HEK293 (cell line): ENCODE measurements around the gene ISG20L2.

Experiments
- CTCF ChIA-PET: fragments of 350-600 bp; formaldehyde crosslinking; extraction: SDS; loops from one replicate; lab custom pipeline; 2021; ENCODE audit warnings: antibody characterized with exemption; lab: Yijun Ruan, JAX
- POLR2A ChIA-PET: fragments of 300-600 bp; formaldehyde crosslinking; extraction: SDS; loops from one replicate; lab custom pipeline; 2020; ENCODE audit warnings: antibody characterized with exemption, inconsistent platforms; lab: Yijun Ruan, JAX
- H3K27ac ChIP-seq: fragments of 200-500 bp; sonication (Bioruptor generic); 2 replicates; pipeline ENCODE4 v1.5.1; 2014; ENCODE audit warnings: low read depth, low read length, control low read depth, inconsistent platforms; ENCODE audit errors: extremely low read depth
- H3K36me3 ChIP-seq, 2 experiments: fragments of 200-500 bp in 1 of 2; sonication (Bioruptor generic) in 1 of 2; 1 replicate in 1 of 2; 2 replicates in 1 of 2; pipeline ENCODE4 v1.5.1; 2014 to 2017; ENCODE audit warnings: inconsistent platforms in 2 of 2, low read length in 2 of 2; ENCODE audit not compliant: control insufficient read depth in 2 of 2, insufficient read depth in 1 of 2
- H3K4me1 ChIP-seq: fragments of 200-500 bp; sonication (Bioruptor generic); 2 replicates; pipeline ENCODE4 v1.5.1; 2014; ENCODE audit warnings: mild to moderate bottlenecking, low read length, inconsistent platforms; ENCODE audit not compliant: control insufficient read depth, insufficient read depth
- H3K4me3 ChIP-seq: 2 replicates; pipeline ENCODE4 v1.5.1; 2011; ENCODE audit warnings: low read depth, mild to moderate bottlenecking, control low read depth, low read length, moderate library complexity
- H3K9me3 ChIP-seq: fragments of 200-500 bp; sonication (Bioruptor generic); 2 replicates; pipeline ENCODE4 v1.5.1; 2014; ENCODE audit warnings: low read depth, low read length, inconsistent platforms; ENCODE audit not compliant: control insufficient read depth, insufficient read depth
- BCL11B ChIP-seq: fragments of 450-650 bp; formaldehyde crosslinking; IDR thresholded peaks from 2 replicates; pipeline ENCODE4 v1.5.1; 2016; ENCODE audit warnings: low read depth, missing biosample characterization, missing genetic modification characterization
- GFI1B ChIP-seq: fragments of 450-650 bp; formaldehyde crosslinking; IDR thresholded peaks from 2 replicates; pipeline ENCODE4 v1.5.1; 2016; ENCODE audit warnings: missing biosample characterization, missing genetic modification characterization
- KLF1 ChIP-seq: fragments of 450-650 bp; formaldehyde crosslinking; IDR thresholded peaks from 2 replicates; pipeline ENCODE4 v1.5.1; 2016; ENCODE audit warnings: missing biosample characterization, missing genetic modification characterization
- KLF16 ChIP-seq: fragments of 450-650 bp; formaldehyde crosslinking; IDR thresholded peaks from 2 replicates; pipeline ENCODE4 v1.5.1; 2017; ENCODE audit warnings: missing biosample characterization, missing genetic modification characterization
- SCRT1 ChIP-seq: fragments of 450-650 bp; formaldehyde crosslinking; IDR thresholded peaks from 2 replicates; pipeline ENCODE4 v1.5.1; 2016; ENCODE audit warnings: missing biosample characterization, missing genetic modification characterization, borderline replicate concordance
- WT1 ChIP-seq: fragments of 450-650 bp; formaldehyde crosslinking; IDR thresholded peaks from 2 replicates; pipeline ENCODE4 v1.5.1; 2016; ENCODE audit warnings: missing biosample characterization, missing genetic modification characterization
- ZBTB1 ChIP-seq: fragments of 450-650 bp; formaldehyde crosslinking; IDR thresholded peaks from 2 replicates; pipeline ENCODE4 v1.5.1; 2016; ENCODE audit warnings: missing biosample characterization, missing genetic modification characterization
- ZFP3 ChIP-seq: fragments of 450-650 bp; formaldehyde crosslinking; IDR thresholded peaks from 2 replicates; pipeline ENCODE4 v1.5.1; 2016; ENCODE audit warnings: low read depth, missing biosample characterization, missing genetic modification characterization
- ZNF138 ChIP-seq: fragments of 450-650 bp; formaldehyde crosslinking; IDR thresholded peaks from 2 replicates; pipeline ENCODE4 v1.5.1; 2016; ENCODE audit warnings: missing biosample characterization, missing genetic modification characterization, borderline replicate concordance
- ZNF146 ChIP-seq: fragments of 450-650 bp; formaldehyde crosslinking; IDR thresholded peaks from 2 replicates; pipeline ENCODE4 v1.5.1; 2016; ENCODE audit warnings: missing biosample characterization, missing genetic modification characterization
- ZNF302 ChIP-seq: fragments of 450-650 bp; formaldehyde crosslinking; IDR thresholded peaks from 2 replicates; pipeline ENCODE4 v1.5.1; 2016; ENCODE audit warnings: missing biosample characterization, missing genetic modification characterization, low read depth
- ZNF341 ChIP-seq: fragments of 450-650 bp; formaldehyde crosslinking; IDR thresholded peaks from 2 replicates; pipeline ENCODE4; 2016; ENCODE audit warnings: low read depth, missing biosample characterization, missing genetic modification characterization
- ZNF501 ChIP-seq: fragments of 450-650 bp; formaldehyde crosslinking; IDR thresholded peaks from 2 replicates; pipeline ENCODE4 v1.5.1; 2016; ENCODE audit warnings: missing biosample characterization, missing genetic modification characterization
- ZNF558 ChIP-seq: fragments of 450-650 bp; formaldehyde crosslinking; IDR thresholded peaks from 2 replicates; pipeline ENCODE4 v1.5.1; 2016; ENCODE audit warnings: missing biosample characterization, missing genetic modification characterization
- ZNF837 ChIP-seq: fragments of 450-650 bp; formaldehyde crosslinking; IDR thresholded peaks from 2 replicates; pipeline ENCODE4 v1.5.1; 2016; ENCODE audit warnings: missing biosample characterization, missing genetic modification characterization
- TF ChIP-seq, protein P1 (sequence below): fragments of 450-650 bp; formaldehyde crosslinking; IDR thresholded peaks from 2 replicates; pipeline ENCODE4 v1.5.1; 2016; ENCODE audit warnings: missing biosample characterization, missing genetic modification characterization, borderline replicate concordance
- TF ChIP-seq, protein P2 (sequence below): fragments of 450-650 bp; formaldehyde crosslinking; IDR thresholded peaks from 2 replicates; pipeline ENCODE4 v1.5.1; 2016; ENCODE audit warnings: missing biosample characterization, missing genetic modification characterization, borderline replicate concordance
- TF ChIP-seq, protein P3 (sequence below): fragments of 450-650 bp; formaldehyde crosslinking; IDR thresholded peaks from 2 replicates; pipeline ENCODE4 v1.5.1; 2016; ENCODE audit warnings: missing biosample characterization, missing genetic modification characterization

Gene ISG20L2

DNA sequence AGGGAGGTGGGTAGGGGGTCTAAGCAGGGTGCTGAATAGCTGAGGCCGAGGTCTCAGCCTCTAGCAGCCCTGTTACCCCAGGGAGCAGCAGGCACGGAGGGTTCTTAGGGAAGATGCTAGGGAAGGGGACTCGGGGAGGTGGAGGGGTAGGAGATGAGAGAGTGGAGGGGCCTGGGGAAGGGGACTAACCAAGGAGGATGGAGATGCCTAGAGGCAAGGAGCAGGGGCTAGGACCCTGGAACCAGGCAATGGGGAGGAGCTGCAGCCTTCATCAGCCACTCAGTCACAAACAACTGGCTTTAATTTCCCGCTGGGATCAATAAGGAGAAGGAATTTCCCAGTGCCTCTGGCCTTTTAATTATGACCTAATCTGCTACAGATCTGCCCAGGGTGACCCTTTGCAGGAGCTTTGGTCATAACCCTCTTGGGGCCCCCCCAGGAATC is 20.3 kb downstream of the ISG20L2 start (continued):
- TF ChIP-seq ZNF302 (tag by site-specific recombination), result no peak
- TF ChIP-seq ZNF558 (tag by site-specific recombination), result no peak
- TF ChIP-seq, protein P1, sequence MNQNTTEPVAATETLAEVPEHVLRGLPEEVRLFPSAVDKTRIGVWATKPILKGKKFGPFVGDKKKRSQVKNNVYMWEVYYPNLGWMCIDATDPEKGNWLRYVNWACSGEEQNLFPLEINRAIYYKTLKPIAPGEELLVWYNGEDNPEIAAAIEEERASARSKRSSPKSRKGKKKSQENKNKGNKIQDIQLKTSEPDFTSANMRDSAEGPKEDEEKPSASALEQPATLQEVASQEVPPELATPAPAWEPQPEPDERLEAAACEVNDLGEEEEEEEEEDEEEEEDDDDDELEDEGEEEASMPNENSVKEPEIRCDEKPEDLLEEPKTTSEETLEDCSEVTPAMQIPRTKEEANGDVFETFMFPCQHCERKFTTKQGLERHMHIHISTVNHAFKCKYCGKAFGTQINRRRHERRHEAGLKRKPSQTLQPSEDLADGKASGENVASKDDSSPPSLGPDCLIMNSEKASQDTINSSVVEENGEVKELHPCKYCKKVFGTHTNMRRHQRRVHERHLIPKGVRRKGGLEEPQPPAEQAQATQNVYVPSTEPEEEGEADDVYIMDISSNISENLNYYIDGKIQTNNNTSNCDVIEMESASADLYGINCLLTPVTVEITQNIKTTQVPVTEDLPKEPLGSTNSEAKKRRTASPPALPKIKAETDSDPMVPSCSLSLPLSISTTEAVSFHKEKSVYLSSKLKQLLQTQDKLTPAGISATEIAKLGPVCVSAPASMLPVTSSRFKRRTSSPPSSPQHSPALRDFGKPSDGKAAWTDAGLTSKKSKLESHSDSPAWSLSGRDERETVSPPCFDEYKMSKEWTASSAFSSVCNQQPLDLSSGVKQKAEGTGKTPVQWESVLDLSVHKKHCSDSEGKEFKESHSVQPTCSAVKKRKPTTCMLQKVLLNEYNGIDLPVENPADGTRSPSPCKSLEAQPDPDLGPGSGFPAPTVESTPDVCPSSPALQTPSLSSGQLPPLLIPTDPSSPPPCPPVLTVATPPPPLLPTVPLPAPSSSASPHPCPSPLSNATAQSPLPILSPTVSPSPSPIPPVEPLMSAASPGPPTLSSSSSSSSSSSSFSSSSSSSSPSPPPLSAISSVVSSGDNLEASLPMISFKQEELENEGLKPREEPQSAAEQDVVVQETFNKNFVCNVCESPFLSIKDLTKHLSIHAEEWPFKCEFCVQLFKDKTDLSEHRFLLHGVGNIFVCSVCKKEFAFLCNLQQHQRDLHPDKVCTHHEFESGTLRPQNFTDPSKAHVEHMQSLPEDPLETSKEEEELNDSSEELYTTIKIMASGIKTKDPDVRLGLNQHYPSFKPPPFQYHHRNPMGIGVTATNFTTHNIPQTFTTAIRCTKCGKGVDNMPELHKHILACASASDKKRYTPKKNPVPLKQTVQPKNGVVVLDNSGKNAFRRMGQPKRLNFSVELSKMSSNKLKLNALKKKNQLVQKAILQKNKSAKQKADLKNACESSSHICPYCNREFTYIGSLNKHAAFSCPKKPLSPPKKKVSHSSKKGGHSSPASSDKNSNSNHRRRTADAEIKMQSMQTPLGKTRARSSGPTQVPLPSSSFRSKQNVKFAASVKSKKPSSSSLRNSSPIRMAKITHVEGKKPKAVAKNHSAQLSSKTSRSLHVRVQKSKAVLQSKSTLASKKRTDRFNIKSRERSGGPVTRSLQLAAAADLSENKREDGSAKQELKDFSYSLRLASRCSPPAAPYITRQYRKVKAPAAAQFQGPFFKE (tag by site-specific recombination), result no peak
- TF ChIP-seq SCRT1 (tag by site-specific recombination), result no peak
- TF ChIP-seq ZNF501, result no peak
- TF ChIP-seq, protein P2, sequence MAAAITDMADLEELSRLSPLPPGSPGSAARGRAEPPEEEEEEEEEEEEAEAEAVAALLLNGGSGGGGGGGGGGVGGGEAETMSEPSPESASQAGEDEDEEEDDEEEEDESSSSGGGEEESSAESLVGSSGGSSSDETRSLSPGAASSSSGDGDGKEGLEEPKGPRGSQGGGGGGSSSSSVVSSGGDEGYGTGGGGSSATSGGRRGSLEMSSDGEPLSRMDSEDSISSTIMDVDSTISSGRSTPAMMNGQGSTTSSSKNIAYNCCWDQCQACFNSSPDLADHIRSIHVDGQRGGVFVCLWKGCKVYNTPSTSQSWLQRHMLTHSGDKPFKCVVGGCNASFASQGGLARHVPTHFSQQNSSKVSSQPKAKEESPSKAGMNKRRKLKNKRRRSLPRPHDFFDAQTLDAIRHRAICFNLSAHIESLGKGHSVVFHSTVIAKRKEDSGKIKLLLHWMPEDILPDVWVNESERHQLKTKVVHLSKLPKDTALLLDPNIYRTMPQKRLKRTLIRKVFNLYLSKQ (tag by site-specific recombination), result no peak
- no peak for TF ChIP-seq ZNF146 (tag by site-specific recombination)
- TF ChIP-seq ZFP3, result no peak
- no peak for TF ChIP-seq GFI1B
- TF ChIP-seq ZNF837 (tag by site-specific recombination), result no peak
- TF ChIP-seq KLF16, result no peak
- TF ChIP-seq ZNF138 (tag by site-specific recombination), result no peak
- TF ChIP-seq, all 188 proteins: peak for 4

DNA sequence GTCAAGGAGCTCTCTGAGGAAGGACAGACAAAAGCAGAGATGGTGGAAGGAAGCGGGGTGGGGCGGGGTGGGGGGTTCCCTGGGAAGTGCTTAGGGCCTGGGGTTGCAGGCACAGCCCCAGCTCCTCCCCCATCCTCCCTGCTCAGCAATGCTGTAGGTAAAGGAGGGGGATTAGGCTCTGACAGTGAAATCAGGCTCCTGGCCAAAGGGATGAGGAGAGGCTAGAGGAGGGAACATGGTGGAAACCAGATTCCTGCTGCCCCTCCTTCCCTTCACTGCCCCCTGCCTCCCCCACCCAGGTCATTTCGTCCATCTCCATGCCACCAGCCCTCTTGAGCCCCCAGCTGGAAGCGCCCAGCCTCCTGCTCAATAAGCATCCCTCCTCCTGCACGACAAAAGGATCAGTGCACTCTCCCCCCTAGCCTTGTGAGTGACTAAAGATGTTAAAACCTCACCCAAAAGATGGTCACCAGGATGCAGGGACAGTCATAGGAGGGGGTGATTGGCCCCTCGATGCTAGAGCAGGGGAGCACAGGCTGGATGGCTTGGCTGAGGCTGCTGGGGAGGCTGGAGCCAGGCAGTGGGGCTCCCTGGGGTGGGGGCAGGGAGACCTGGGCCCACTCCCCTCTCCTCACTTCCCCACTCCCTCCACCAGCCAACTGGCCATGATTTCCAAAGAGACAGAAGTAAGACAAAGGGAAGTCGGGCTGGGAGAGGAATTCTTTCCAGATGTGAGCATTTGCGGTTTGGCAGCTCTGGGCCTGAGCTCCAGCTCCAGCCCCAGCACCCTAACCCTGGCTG is 20.9 kb downstream of the ISG20L2 start:
- peaks cover 12% of the 10 kb centered on the region for H3K4me1 ChIP-seq
- ChIA-PET CTCF (interaction anchor here (0.5 to 20.2 kb wide), 16 partner anchors 8 to 229 kb away, joined by 3 to 579 read pairs (median 8); no protein-coding TSS in a partner anchor), POLR2A (interaction anchor here (0.6 to 4.9 kb wide), 5 partner anchors 11 to 207 kb away, joined by 3 to 43 read pairs (median 4); partner anchors contain the start of gene MEF2D)
- TF ChIP-seq ZNF341, result 0 out of 2 replicates have a peak, but pooled peaks have one; percentile 17
- TF ChIP-seq WT1, result peak; percentile 40; the same call in 1 of the 2 replicates
- no peak for TF ChIP-seq BCL11B (tag by site-specific recombination)
- TF ChIP-seq ZBTB1 (tag by site-specific recombination), result no peak
- TF ChIP-seq, protein P1 (tag by site-specific recombination), result no peak
- peak; percentile 80 for TF ChIP-seq KLF1
- TF ChIP-seq, protein P3, sequence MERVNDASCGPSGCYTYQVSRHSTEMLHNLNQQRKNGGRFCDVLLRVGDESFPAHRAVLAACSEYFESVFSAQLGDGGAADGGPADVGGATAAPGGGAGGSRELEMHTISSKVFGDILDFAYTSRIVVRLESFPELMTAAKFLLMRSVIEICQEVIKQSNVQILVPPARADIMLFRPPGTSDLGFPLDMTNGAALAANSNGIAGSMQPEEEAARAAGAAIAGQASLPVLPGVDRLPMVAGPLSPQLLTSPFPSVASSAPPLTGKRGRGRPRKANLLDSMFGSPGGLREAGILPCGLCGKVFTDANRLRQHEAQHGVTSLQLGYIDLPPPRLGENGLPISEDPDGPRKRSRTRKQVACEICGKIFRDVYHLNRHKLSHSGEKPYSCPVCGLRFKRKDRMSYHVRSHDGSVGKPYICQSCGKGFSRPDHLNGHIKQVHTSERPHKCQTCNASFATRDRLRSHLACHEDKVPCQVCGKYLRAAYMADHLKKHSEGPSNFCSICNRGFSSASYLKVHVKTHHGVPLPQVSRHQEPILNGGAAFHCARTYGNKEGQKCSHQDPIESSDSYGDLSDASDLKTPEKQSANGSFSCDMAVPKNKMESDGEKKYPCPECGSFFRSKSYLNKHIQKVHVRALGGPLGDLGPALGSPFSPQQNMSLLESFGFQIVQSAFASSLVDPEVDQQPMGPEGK (tag by site-specific recombination), result 0 out of 2 replicates have a peak, but pooled peaks have one; percentile 22

More for the DNA sequence above, 20.9 kb downstream of the ISG20L2 start:
- Histone ChIP-seq H3K27ac (no peak overlapping the region), H3K36me3 (no peaks in the 10 kb centered on the region), H3K4me3 (no peak overlapping the region), H3K9me3 (no peaks in the 10 kb centered on the region)
